Ovary (tissue), 9 donors: Measurements from ENCODE around the gene ABCA4. TPM values are rescaled to one million over a fixed set of nuclear protein-coding genes. Genes with fewer than 3 reads are reported as not detected.

Source experiments
- DNase-seq, 5 donors: peaks; one replicate each; pipeline ENCODE4 v3.0.0-alpha.2; 2019 to 2020
- H3K27ac ChIP-seq, 2 donors: fragments of 200-600 bp; one replicate each; pipeline versions ENCODE4 v1.5.1 to v1.8.0; 2019 to 2022
- H3K27me3 ChIP-seq: fragments of 200-600 bp; one replicate; pipeline ENCODE4 v1.8.0; 2022
- H3K36me3 ChIP-seq: fragments of 200-600 bp; sonication (generic); one replicate; pipeline ENCODE4 v1.5.1; 2019
- H3K4me1 ChIP-seq: one replicate; pipeline ENCODE4 v1.8.1; 2013; ENCODE audit warnings: mild to moderate bottlenecking, moderate library complexity; ENCODE audit not compliant: insufficient read depth
- H3K4me3 ChIP-seq: fragments of 200-600 bp; sonication (generic); one replicate; pipeline ENCODE4 v1.5.1; 2017
- H3K9me3 ChIP-seq, 2 donors: fragments of 200-600 bp in 1 of 2; sonication (generic) in 1 of 2; one replicate each; pipeline versions ENCODE4 v1.5.1 to v1.8.1; 2013 to 2019; ENCODE audit warnings: mild to moderate bottlenecking in 1 of 2, moderate library complexity in 1 of 2
- CTCF ChIP-seq, 3 donors: fragments of 450-650 bp in 2 of 3; fragments of 200-600 bp in 1 of 3; IDR thresholded peaks; one replicate each; pipeline versions ENCODE4 v1.5.1 to v1.8.0; 2016 to 2022; ENCODE audit warnings: antibody characterized with exemption in 3 of 3, mild to moderate bottlenecking in 1 of 3
- EP300 ChIP-seq: sonication (generic); formaldehyde crosslinking; IDR thresholded peaks from one replicate; pipeline ENCODE4 v1.6.1; 2017; ENCODE audit warnings: antibody characterized with exemption
- POLR2A ChIP-seq: fragments of 450-650 bp; IDR thresholded peaks from one replicate; pipeline ENCODE4 v1.6.1; 2017; ENCODE audit warnings: antibody characterized with exemption, mild to moderate bottlenecking, moderate library complexity
- WGBS, 3 donors: extraction: QIAGEN DNeasy Blood & Tissue Kit in 1 of 3; methylation state at CpG; one replicate each; pipeline versions ENCODE4 v1.1.5 to v1.1.7; 2013 to 2017; 5-methylcytosine and 5-hydroxymethylcytosine counted together
- intact Hi-C, 4 donors: fragments of 100-400 bp; cut with DNase I; formaldehyde crosslinking; loops; one replicate each; pipeline versions ENCODE4 v1.11.0 to v1.15.1; 2022 to 2023
- polyA plus RNA-seq, 2 donors: library from polyadenylated mRNA; stranded (reverse); fragments of 200-250 nt in 1 of 2; fragments of 350-450 nt in 1 of 2; fragmentation: Illumina TruSeq in 1 of 2; extraction: RNeasy Lipid Tissue Mini Kit (QIAGEN cat#74804) in 1 of 2; gene quantifications; one replicate each; pipeline ENCODE4 v1.2.3, GENCODE V29; 2013 to 2014
- total RNA-seq, 7 donors: library from RNA; depleted of rRNA in 2 of 7; stranded (reverse); fragments of >200 nt in 2 of 7; fragmentation: NEBNext Ultra II Directional in 3 of 7; extraction: Animal tissue kit (Norgen Biotek cat#: 25700) in 3 of 7; gene quantifications; one replicate each; pipeline versions ENCODE4 v1.1.0 to v1.2.4, GENCODE V29; 2016 to 2023
- donor health status: DM: no; HTN: no; CAD: no; lungs with moderate emphysema.
- donor health status: DM: no; HTN: no; CAD: no.
- donor health status: Bipolar disorder and iron deficiency.
- donor health status: DM: yes; HTN: yes; CAD: no.
- donor health status: DM: no; HTN: no; CAD: no.
- donor health status: DM: yes; HTN: yes; CAD: no.

ABCA4 gene
- total and polyA plus RNA-seq, 9 donors: 0.12 to 3.1 (median 0.35) TPM

- WGBS, 3 donors: 86 to 92% (median 88%) methylated on average over 9 of the region's 9 CpGs
- no peak for DNase-seq
- Histone ChIP-seq H3K9me3 (no peaks in the 10 kb centered on the region), H3K4me1 (peaks cover 14% of the 10 kb centered on the region), H3K36me3 (no peaks in the 10 kb centered on the region), H3K27ac (no peak overlapping the region), H3K27me3 (no peaks in the 10 kb centered on the region), H3K4me3 (no peak overlapping the region)
- TF ChIP-seq EP300 (no peak), POLR2A (no peak), CTCF (IDR thresholded peaks at IDR 0.05) (no peak)
- intact Hi-C loops: no loop called here
These were observed 412 bp downstream of the ABCA4 start for GRCh38 chr1:94120570-94120901.

GRCh38 chr1:94119796-94120569 is 965 bp downstream of the ABCA4 start:
- intact Hi-C loops: no loop called here
- no peak for TF ChIP-seq CTCF (IDR thresholded peaks at IDR 0.05)
- Histone ChIP-seq H3K4me1 (peaks cover 14% of the 10 kb centered on the region), H3K27me3 (no peaks in the 10 kb centered on the region), H3K9me3 (no peaks in the 10 kb centered on the region), H3K36me3 (no peaks in the 10 kb centered on the region), H3K4me3 (no peak overlapping the region), H3K27ac (no peak overlapping the region)
- no peak for DNase-seq
- 91 to 93% (median 91%) methylated on average over 11 of the region's 11 CpGs for WGBS, 3 donors

- Histone ChIP-seq H3K36me3 (no peaks in the 10 kb centered on the region), H3K4me3 (no peak overlapping the region), H3K9me3 (no peaks in the 10 kb centered on the region), H3K27me3 (no peaks in the 10 kb centered on the region), H3K4me1 (peaks cover 14% of the 10 kb centered on the region), H3K27ac (no peak overlapping the region)
- no peak for DNase-seq
- TF ChIP-seq POLR2A (no peak), EP300 (no peak)
- 91 to 93% (median 93%) methylated on average over 6 of the region's 6 CpGs for WGBS, 3 donors
- intact Hi-C loops: no loop called here
These were observed 1.6 kb downstream of the ABCA4 start for GRCh38 chr1:94119306-94119705.

- WGBS, 3 donors: 76 to 92% (median 88%) methylated on average over 7 of the region's 7 CpGs
- peaks cover 14% of the 10 kb centered on the region for H3K4me1 ChIP-seq
- no peak for TF ChIP-seq CTCF (IDR thresholded peaks at IDR 0.05)
- TF ChIP-seq POLR2A: no peak
- TF ChIP-seq EP300: no peak
- H3K9me3 ChIP-seq: no peaks in the 10 kb centered on the region
- no peaks in the 10 kb centered on the region for H3K27me3 ChIP-seq
- H3K4me3 ChIP-seq: no peak overlapping the region
- no peaks in the 10 kb centered on the region for H3K36me3 ChIP-seq
- intact Hi-C loops: no loop called here
- DNase-seq: peak in 1 of 5 donors; percentile 13
- no peak overlapping the region for H3K27ac ChIP-seq
These were observed 2.5 kb downstream of the ABCA4 start for GRCh38 chr1:94118471-94118870.

GRCh38 chr1:94118013-94118412 is 2.9 kb downstream of the ABCA4 start:
- H3K36me3 ChIP-seq: no peaks in the 10 kb centered on the region
- intact Hi-C loops: no loop called here
- H3K4me1 ChIP-seq: peaks cover 14% of the 10 kb centered on the region
- no peaks in the 10 kb centered on the region for H3K9me3 ChIP-seq
- H3K4me3 ChIP-seq: no peak overlapping the region
- TF ChIP-seq EP300 (no peak), POLR2A (no peak), CTCF (IDR thresholded peaks at IDR 0.05) (no peak)
- peak in 1 of 5 donors; percentile 13 for DNase-seq
- H3K27me3 ChIP-seq: no peaks in the 10 kb centered on the region
- H3K27ac ChIP-seq: no peak overlapping the region
- 83 to 89% (median 88%) methylated on average over 7 of the region's 7 CpGs for WGBS, 3 donors
